ENCODE data around the gene COL4A2. TPM values are rescaled to one million over a fixed set of nuclear protein-coding genes. Genes with fewer than 3 reads are reported as not detected.

Gene COL4A2
- total and polyA plus RNA-seq, 2 donors (not counting 1 experiment from before 2014, with no cell fraction given), result 0.17 TPM; not detected in 1

- H3K4me2 ChIP-seq (replicated peaks; ENCODE audit: low read depth, low read length, poor library complexity, severe bottlenecking), result peak overlapping the region; percentile 66
- H3K4me3 ChIP-seq (ENCODE audit: control extremely low read depth in 1 of 5, extremely low read depth in 1 of 5, insufficient read depth in 1 of 5, low read depth in 2 of 5, low read length in 4 of 5), result peak overlapping the region in 3 of 5 experiments; percentile 12 to 35 (median 18)
- H3K4me1 ChIP-seq (ENCODE audit: control insufficient read depth in 2 of 2, insufficient read depth in 2 of 2, low read length in 2 of 2), result peaks cover 7 to 10% of the 10 kb centered on the region in 2 donors
- no peaks in the 10 kb centered on the region for H3K79me2 ChIP-seq (ENCODE audit: control insufficient read depth, insufficient read depth, low read length)
- no peak overlapping the region for H3K27ac ChIP-seq (ENCODE audit: low read length in 2 of 2)
- no peak for TF ChIP-seq EZH2 (IDR thresholded peaks at IDR 0.05; ENCODE audit: borderline replicate concordance, insufficient read depth, low read depth, low read length, poor library complexity, severe bottlenecking)
- TF ChIP-seq, protein P1, sequence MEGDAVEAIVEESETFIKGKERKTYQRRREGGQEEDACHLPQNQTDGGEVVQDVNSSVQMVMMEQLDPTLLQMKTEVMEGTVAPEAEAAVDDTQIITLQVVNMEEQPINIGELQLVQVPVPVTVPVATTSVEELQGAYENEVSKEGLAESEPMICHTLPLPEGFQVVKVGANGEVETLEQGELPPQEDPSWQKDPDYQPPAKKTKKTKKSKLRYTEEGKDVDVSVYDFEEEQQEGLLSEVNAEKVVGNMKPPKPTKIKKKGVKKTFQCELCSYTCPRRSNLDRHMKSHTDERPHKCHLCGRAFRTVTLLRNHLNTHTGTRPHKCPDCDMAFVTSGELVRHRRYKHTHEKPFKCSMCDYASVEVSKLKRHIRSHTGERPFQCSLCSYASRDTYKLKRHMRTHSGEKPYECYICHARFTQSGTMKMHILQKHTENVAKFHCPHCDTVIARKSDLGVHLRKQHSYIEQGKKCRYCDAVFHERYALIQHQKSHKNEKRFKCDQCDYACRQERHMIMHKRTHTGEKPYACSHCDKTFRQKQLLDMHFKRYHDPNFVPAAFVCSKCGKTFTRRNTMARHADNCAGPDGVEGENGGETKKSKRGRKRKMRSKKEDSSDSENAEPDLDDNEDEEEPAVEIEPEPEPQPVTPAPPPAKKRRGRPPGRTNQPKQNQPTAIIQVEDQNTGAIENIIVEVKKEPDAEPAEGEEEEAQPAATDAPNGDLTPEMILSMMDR (IDR thresholded peaks at IDR 0.05), result no peak
- CTCF ChIA-PET, result no interaction called here
- POLR2A ChIA-PET, result no interaction called here
- H3K9me3 ChIP-seq (ENCODE audit: control extremely low read depth in 1 of 3, control insufficient read depth in 2 of 3, insufficient read depth in 1 of 3, low read length in 2 of 3), result peaks cover 0 to 16% (median 0%) of the 10 kb centered on the region in 3 donors
- peak; percentile 27 for DNase-seq
- Mint-ChIP-seq H3K9me3 (ENCODE audit: insufficient read depth) (no peaks in the 10 kb centered on the region), H3K4me3 (no peak overlapping the region), H3K4me1 (peaks cover 5% of the 10 kb centered on the region), H3K27ac (no peak overlapping the region), H3K27me3 (peaks cover 29% of the 10 kb centered on the region)
- intact Hi-C loops (cut with micrococcal nuclease), result no loop called here
- peaks cover 0 to 23% (median 0%) of the 10 kb centered on the region in 4 experiments for H3K27me3 ChIP-seq (replicated peaks in 1 of 4; ENCODE audit: control extremely low read depth in 1 of 4, control insufficient read depth in 3 of 4, insufficient read depth in 4 of 4, low read length in 3 of 4)
- H4K20me1 ChIP-seq (ENCODE audit: control insufficient read depth, insufficient read depth, low read length, poor library complexity, severe bottlenecking), result no peaks in the 10 kb centered on the region
- peak; percentile 36 for ATAC-seq (ENCODE audit: low read depth)
- no peaks in the 10 kb centered on the region for H3K36me3 ChIP-seq (replicated peaks in 1 of 2; ENCODE audit: control extremely low read depth in 1 of 2, control insufficient read depth in 1 of 2, extremely low read depth in 1 of 2, insufficient read depth in 2 of 2, low read length in 1 of 2)
- H3K9ac ChIP-seq (ENCODE audit: low read length), result peak overlapping the region; percentile 15
- 4% methylated on average over 18 of the region's 25 CpGs for WGBS (ENCODE audit: insufficient coverage)
- H2AFZ ChIP-seq (ENCODE audit: insufficient read depth, low read depth, low read length, poor library complexity, severe bottlenecking), result peak overlapping the region; percentile 38
Measured at GRCh38 chr13:110387451-110388107, 80.5 kb downstream of the COL4A2 start.

Data from B cell (primary cell).